Kidney epithelial cell (primary cell): ENCODE data around the gene USP53. TPM values are rescaled to one million over a fixed set of nuclear protein-coding genes. Genes with fewer than 3 reads are reported as not detected.

Experiments used
- DNase-seq: peaks from one replicate; pipeline ENCODE4 v3.0.0-alpha.2; 2010; ENCODE audit warnings: low read depth
- H3K27me3 ChIP-seq: 2 replicates; pipeline ENCODE4 v1.6.0; 2011; ENCODE audit warnings: low read length; ENCODE audit not compliant: control insufficient read depth, insufficient read depth
- H3K36me3 ChIP-seq: 2 replicates; pipeline ENCODE4 v1.5.1; 2011; ENCODE audit warnings: low read length; ENCODE audit not compliant: control insufficient read depth, insufficient read depth
- H3K4me3 ChIP-seq: 2 replicates; pipeline ENCODE4 v1.5.1; 2011; ENCODE audit warnings: low read depth, mild to moderate bottlenecking, control low read depth, low read length
- CTCF ChIP-seq: IDR thresholded peaks from 2 replicates; pipeline ENCODE4 v1.5.1; 2011; ENCODE audit warnings: mild to moderate bottlenecking, moderate library complexity, low read length, control low read depth, inconsistent platforms; ENCODE audit not compliant: insufficient read depth, poor library complexity, severe bottlenecking
- total RNA-seq: library from RNA; depleted of rRNA; stranded (reverse); fragments of >200 nt; gene quantifications from 2 replicates; pipeline ENCODE4 v1.2.3, GENCODE V29; 2015

Gene USP53
- total RNA-seq, 1 donor from 2014 or later = 32.8 TPM

GRCh38 chr4:119211867-119212233, 663 bp upstream of the USP53 start:
- no peaks in the 10 kb centered on the region for H3K36me3 ChIP-seq
- no peak for TF ChIP-seq CTCF

GRCh38 chr4:119212964-119213606, 572 bp downstream of the USP53 start:
- Histone ChIP-seq H3K27me3 (no peaks in the 10 kb centered on the region), H3K4me3 (peak overlapping the region; percentile 62), H3K36me3 (no peaks in the 10 kb centered on the region)
- peak; percentile 47 for TF ChIP-seq CTCF
- peak; percentile 87 for DNase-seq

More at GRCh38 chr4:119211867-119212233, 663 bp upstream of the USP53 start:
- Histone ChIP-seq H3K4me3 (peak overlapping the region; percentile 62), H3K27me3 (no peaks in the 10 kb centered on the region)
- DNase-seq = peak; percentile 26

GRCh38 chr4:119218093-119218492, 5.6 kb downstream of the USP53 start:
- Histone ChIP-seq H3K36me3 (no peaks in the 10 kb centered on the region), H3K4me3 (no peak overlapping the region), H3K27me3 (no peaks in the 10 kb centered on the region)
- no peak for DNase-seq
- TF ChIP-seq CTCF = no peak

- no peak for TF ChIP-seq CTCF
- H3K27me3 ChIP-seq = no peaks in the 10 kb centered on the region
- H3K36me3 ChIP-seq = no peaks in the 10 kb centered on the region
- H3K4me3 ChIP-seq = no peak overlapping the region
- no peak for DNase-seq
Observed at GRCh38 chr4:119221412-119221811, 8.9 kb downstream of the USP53 start.

- Histone ChIP-seq H3K4me3 (no peak overlapping the region), H3K36me3 (no peaks in the 10 kb centered on the region), H3K27me3 (no peaks in the 10 kb centered on the region)
- DNase-seq = no peak
- TF ChIP-seq CTCF = no peak
Observed at GRCh38 chr4:119227690-119228089, 15.2 kb downstream of the USP53 start.

GRCh38 chr4:119228406-119228805, 15.9 kb downstream of the USP53 start:
- TF ChIP-seq CTCF = no peak
- no peak overlapping the region for H3K4me3 ChIP-seq
- H3K27me3 ChIP-seq = no peaks in the 10 kb centered on the region
- H3K36me3 ChIP-seq = no peaks in the 10 kb centered on the region
- no peak for DNase-seq
